SK-N-MC (cell line): ENCODE results near the gene FANCC.

Experiments used
- EZH2 ChIP-seq: fragments of 200-600 bp; sonication (generic); IDR thresholded peaks from one replicate; pipeline ENCODE4 v1.6.1; 2017; ENCODE audit warnings: antibody characterized with exemption
- POLR2AphosphoS5 ChIP-seq: IDR thresholded peaks from 2 replicates; pipeline ENCODE4 v1.6.1; 2012; ENCODE audit warnings: mild to moderate bottlenecking, low read depth, low read length, borderline replicate concordance

DNA sequence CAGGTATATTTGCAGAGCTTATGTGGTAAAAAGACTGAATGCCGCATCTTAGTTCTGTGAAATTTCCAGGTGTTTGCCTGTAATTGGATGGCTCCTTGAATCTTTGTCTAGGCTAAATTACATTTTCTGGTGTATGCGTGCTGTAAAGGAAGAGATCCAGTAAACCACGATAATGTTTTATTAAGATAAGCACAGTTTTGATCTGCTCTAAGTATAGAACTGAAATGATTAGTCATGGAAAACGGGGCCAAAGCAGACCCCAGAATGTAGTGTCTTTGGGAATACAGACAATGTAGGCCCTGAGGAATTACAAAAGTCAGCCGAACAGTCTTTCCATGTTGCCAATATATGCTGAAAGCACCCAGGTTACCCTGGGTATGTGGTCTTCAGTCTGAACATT lies 257.3 kb downstream of the FANCC start:
- TF ChIP-seq EZH2, result no peak
- no peak for TF ChIP-seq POLR2AphosphoS5
